ENCODE data around the gene KCNE4.
"Not testable (repeated sequence)": the region's sequence is repeated elsewhere in the genome, so short reads cannot be mapped to it uniquely, and the experiment has no call there.

Gene KCNE4

GRCh38 chr2:223058952-223059716 is 7.1 kb downstream of the KCNE4 start:
- DNase-seq (ENCODE audit: low read depth): no peak

DNA sequence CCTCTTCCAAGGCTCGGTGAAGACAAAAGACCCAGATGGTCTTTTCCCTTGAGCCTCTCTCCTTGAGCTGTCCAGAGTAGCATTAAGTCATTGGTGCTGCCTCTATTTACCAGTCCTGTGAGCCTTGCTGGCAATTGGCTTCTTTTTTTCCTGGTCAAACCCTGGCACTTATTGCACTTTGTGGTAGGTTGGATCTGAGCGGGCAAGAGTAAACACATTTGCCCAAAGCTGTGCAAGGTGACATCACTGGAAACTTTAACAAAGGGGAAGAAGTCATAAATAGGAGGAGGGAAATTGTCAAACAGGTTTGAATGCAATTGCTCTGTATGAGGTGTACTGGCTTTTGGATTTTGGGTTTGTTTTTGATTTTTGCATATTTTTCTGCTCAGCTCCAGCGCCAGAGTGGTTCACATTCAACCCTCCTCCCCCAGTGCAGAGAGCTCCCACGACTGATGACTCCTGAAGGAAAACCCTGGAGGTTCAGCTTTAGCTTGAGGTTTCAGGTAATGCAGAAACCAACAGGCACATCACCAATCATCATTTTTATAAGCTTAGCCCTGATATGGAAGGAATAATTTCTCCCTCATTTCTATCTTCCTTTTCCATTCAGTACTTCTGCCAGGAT is 8.3 kb downstream of the KCNE4 start:
- no peak for DNase-seq (ENCODE audit: low read depth)

- no peak for DNase-seq (ENCODE audit: low read depth)
Observed at GRCh38 chr2:223062396-223062795, 10.4 kb downstream of the KCNE4 start.

DNA sequence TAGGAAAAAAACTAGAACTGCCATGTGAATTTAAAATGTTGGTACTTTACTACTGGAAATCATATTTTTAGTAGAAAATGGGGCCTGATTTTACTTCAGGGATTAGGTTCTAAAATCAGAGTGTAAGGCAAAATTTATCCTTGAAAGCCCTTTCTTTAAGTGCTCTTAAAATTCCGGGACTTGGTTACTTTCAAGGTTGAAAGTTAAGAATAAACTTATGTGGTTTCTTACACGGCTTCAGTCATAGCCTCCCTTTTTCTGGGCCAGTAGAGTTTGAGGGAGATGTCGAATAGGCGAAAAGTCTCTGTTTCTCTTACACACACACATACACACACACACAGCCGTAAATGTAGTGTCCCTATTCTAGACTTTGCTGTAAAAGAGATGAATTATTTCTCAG is 13.1 kb downstream of the KCNE4 start:
- no peak for DNase-seq (ENCODE audit: low read depth)

GRCh38 chr2:223066721-223067120 is 14.7 kb downstream of the KCNE4 start:
- DNase-seq (ENCODE audit: low read depth): no peak

- DNase-seq (ENCODE audit: low read depth): no peak
Observed at GRCh38 chr2:223068071-223068470, 16.1 kb downstream of the KCNE4 start.

GRCh38 chr2:223069465-223069864 is 17.5 kb downstream of the KCNE4 start:
- DNase-seq (ENCODE audit: low read depth): no peak

GRCh38 chr2:223069988-223070387 is 18.0 kb downstream of the KCNE4 start:
- DNase-seq (ENCODE audit: low read depth): no peak

DNA sequence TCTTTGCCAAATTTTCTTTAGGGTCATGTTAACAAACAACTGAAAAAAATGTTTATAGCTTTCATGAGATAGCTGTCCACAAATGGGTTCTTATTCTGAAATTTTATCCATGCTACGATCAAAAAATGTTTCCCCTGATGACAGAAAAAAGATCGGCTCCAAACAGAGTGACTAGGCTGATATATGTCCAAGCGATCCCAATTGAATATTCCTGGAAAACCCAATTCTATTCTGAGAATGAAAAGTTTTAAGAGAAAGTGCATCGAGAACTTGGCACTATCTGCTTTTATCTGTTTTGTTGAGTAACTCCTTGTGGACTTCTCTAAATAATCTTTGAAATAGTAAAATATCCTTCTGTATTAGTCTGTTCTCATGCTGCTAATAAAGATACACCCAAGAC is 19.1 kb downstream of the KCNE4 start:
- no peak for DNase-seq (ENCODE audit: low read depth)

- DNase-seq (ENCODE audit: low read depth): no peak
Observed at GRCh38 chr2:223072826-223073225, 20.8 kb downstream of the KCNE4 start.

GRCh38 chr2:223075301-223076270 is 23.6 kb downstream of the KCNE4 start:
- no peak for DNase-seq (ENCODE audit: low read depth)

DNA sequence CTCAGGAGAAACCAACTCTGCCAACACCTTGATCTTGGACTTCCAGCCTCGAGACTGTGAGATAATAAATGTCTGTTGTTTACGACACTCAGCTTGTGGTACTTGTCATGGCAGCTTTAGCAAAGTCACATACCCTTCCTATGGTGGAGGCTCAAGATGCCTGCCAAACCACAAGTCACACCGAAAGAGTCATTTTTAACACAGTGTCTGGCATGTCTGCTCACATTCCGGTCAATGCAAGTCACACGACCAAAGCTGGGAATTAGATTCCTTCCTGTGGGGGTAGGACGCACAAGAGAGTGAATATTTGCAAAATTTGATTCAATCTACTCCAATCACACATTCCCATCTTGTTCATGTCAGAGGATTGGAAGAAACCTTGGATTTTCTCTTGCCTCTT is 24.6 kb downstream of the KCNE4 start:
- DNase-seq (ENCODE audit: low read depth): peak; percentile 66

DNA sequence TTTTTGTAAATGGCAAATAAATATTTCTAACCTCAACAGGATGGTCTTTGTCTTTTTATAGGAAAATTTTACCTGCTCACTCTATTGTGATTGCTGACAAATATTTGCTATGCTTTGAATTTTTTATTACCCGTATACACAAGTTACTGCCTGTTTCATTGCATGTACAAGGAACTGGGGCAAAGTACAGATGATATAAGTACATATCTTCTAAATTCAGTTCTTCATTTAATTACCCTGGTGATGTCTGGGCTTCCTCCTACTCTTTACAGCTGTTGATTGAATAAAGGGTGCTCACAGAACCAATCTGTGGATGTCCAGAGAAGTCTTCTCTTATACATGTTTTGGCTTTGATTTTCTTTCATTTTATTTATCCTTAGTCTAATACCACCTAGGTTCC is 26.5 kb downstream of the KCNE4 start:
- no peak for DNase-seq (ENCODE audit: low read depth)

DNA sequence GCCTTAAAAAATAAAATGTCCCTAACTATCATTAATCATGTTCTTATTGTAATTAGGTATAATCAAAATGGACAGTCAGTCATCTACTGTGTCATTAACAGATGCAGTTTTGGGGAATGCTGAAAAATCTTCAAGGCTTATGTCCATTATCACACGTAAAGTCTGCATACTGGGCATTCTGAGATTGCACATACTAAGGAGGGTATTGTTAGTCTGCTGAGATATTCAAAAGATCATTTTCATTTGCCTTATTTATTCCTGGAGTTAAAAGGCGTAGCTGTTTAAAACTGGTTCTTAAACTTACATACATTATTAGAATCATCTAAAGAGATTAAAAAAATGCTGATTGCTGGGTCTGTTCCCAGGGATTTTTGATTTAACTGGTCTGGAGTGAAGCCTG is 27.4 kb downstream of the KCNE4 start:
- DNase-seq (ENCODE audit: low read depth): no peak

- DNase-seq (ENCODE audit: low read depth): no peak
Observed at GRCh38 chr2:223079925-223080324, 27.9 kb downstream of the KCNE4 start.

DNA sequence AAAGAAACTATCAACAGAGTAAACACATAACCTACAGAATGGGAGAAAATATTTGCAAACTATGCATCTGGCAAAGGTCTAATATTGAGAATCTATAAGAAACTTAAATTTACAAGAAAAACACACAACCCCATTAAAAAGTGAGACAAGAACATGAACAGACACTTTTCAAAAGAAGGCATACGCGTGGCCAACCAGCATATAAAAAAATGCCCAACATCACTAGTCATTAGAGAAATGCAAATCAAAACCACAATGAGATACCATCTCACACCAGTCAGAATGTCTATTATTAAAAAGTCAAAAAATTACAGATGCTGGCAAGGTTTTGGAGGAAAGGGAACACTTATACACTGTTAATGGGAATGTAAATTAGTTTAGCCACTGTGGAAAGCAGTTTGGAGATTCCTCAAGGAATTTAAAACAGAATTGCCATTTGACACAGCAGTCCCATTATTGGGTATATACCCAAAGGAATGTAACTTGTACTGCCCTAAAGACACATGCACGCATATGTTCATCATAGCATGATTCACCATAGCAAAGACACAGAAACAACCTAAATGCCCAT is 28.9 kb downstream of the KCNE4 start:
- not testable (repeated sequence) for DNase-seq (ENCODE audit: low read depth)

DNA sequence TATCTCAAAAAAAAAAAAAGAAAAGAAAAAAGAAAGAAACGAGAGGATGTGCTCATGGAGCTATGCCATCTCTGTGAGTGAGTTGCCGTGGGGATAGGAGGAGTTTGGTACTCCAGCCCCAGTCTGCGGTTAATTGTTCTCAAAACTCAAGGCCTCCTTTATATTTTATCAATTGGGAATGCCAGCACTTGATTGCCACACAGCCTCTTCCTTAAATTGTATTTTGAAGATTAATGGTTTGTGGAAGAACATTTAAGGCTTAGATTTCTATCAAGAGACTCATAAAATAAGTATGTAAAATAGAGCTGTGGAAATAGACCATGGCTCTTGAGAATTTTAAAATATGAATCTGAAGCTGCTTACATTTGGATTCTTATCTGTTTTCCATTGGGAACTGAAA is 29.8 kb downstream of the KCNE4 start:
- DNase-seq (ENCODE audit: low read depth): no peak

GRCh38 chr2:223082706-223083105 is 30.7 kb downstream of the KCNE4 start:
- DNase-seq (ENCODE audit: low read depth): no peak

GRCh38 chr2:223083402-223084070 is 31.5 kb downstream of the KCNE4 start:
- no peak for DNase-seq (ENCODE audit: low read depth)

- DNase-seq (ENCODE audit: low read depth): no peak
Observed at GRCh38 chr2:223084873-223085272, 32.9 kb downstream of the KCNE4 start.

DNA sequence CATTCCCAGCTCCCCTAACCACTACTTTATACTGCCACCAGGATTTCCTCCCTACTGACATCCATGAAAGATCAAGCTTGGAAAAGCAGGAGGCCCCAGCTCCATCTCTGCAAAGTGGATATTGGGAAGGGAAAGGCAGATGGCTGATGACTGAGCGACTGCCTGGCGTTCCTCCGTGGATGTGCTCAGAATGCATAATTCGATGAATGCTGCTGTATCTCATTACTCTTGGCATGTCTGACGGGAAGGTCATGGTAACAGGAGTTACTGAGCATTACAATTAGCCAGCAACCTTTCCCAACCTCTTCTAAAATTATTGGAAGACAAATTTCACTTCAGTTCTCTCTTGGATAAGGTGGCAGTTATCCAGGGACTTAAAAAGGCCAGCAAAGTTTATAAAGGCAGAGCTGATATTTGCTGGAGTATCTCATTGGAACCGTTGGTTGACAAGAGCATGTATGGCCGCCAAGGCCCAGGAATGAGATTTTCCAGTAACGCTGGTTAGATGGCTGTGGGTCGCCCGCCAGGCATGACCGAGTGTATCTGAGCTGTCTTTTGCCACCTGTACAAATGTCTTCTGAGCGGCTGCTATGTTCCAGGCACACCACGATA is 34.5 kb downstream of the KCNE4 start:
- DNase-seq (ENCODE audit: low read depth): no peak
